SW 1271 (cell line): Measurements from ENCODE around the gene RRBP1.

ENCODE experiments used
- DNase-seq, 2 experiments: peaks; one replicate each; lab custom pipeline; 2025; lab: John Stamatoyannopoulos, UW

Gene RRBP1

DNA sequence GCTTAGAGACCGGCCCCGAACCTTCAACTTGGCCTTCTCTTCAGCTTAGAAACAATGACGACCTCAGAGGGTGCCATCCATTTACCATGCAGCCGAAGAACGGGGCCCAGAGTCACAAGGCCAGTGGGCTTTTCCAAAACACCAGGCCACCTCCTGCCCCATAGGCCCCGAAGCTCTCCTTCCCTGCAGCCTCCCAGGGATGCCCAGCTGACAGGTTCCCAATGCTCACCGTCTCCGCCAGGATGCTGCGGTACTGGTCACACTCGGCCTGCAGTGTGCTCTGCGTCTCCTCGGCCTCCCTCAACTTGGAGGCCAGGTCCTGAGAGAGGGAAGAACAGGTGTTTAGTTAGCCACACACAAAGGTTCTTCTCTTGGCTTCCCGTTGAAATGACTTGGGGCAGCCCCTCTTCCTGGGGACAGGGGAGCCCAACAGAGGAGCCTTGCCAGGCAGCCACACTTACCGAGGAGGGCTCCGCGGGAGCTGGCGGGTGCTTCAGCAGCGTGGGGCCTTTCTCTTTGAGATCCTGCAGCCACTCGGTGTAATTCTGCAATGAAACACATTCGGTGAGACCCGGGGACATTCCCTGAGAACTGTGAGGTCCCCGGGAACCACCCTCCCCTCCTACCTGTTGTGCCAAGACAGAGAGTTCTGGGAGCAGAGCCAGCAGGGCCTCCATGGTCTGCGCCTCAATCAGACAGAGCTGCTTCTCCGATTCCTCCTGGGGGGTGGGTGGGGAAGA is 60.6 kb downstream of the RRBP1 start:
- no peak for DNase-seq

DNA sequence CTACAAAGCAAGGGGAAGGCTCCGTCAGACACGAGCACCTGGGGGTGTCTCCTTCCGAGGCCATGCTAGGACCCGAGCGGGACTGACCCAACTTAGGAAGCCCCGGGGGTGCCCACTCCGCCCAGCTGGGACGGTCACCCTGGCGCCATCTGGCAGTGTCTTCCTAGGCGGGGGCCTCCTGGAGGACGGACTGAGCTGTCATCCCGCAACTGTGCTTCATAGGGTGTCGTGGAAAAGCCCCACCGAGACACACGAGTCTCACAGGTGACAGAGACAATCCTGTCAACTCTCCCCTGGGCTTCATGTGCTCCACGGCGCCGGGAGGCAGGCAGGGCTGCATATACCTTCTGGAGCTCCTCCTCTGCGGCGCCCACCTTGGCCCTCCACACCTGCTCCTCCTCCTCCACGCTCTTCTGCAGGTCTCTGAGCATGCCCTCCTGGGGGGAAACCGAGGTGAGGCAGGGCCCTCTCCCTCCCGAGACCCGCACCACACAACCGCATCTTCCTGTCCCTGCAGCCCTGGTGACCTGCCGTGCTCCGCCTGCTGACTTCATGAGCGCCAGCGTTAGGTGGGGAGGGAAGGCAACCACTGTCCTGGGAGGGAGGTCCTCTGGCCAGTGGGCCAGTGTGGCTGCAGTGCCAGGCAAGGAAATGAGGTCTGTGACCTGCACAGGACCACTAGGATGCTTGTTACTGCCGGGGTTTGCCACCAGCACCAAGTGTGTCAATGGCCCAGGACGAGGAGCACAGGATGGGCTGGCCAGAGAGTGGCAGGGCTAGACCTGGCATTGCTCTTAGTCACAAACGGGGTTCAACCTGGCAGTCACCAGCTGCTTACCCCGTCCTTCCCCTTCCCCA is 61.4 kb downstream of the RRBP1 start:
- DNase-seq: no peak

DNA sequence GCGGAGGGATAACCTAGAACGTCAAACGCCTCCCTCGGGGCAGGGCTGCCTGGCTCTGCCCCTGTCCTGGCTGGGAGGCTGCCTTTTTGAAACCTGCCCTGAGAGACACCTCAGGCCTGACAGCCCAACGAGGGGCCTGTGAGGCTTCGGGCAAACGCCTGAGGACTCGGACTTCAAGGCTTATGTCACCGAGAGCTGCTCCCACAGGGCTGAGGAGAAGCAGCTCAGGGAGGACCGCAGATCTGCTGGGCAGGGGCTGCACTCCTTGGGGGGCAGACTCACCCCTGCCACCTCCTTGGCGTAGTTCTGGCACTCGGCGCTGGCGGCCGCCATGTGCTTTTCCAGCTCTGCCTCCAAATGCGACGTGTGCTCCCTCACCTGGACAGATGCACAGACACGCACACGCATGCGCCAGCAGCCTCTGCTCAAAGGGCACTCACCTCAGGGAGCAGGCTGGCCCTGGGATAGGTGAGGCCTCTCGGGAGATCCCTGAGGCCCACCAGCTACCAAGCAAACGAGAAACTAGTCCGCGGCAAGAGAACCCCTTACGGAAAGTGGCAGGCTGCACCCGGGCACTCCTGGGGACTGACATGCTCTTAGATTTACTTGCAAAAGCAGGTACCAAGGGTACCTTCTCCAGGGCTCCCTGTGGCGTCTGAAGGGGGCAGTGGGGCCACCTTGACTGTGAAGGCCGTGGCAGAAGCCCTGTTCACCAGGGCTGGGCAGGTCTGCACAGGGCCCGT is 62.5 kb downstream of the RRBP1 start:
- DNase-seq: no peak

DNA sequence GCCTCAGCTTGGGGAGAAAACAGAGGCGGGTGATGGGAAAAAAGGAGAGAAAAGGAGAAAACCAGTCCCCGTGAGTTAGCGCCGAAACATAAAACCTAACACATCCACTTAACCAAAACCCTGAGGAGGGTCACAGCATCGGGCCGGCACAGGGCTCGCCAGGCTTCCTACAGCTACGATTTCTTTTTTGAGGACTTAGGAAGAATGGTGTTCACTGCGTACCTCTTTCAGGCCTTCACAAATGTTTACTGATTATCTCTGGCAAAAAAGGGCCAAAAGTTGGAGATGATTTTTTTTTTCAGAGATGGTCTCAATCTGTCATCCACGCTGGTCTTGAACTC is 63.4 kb downstream of the RRBP1 start:
- no peak for DNase-seq

DNA sequence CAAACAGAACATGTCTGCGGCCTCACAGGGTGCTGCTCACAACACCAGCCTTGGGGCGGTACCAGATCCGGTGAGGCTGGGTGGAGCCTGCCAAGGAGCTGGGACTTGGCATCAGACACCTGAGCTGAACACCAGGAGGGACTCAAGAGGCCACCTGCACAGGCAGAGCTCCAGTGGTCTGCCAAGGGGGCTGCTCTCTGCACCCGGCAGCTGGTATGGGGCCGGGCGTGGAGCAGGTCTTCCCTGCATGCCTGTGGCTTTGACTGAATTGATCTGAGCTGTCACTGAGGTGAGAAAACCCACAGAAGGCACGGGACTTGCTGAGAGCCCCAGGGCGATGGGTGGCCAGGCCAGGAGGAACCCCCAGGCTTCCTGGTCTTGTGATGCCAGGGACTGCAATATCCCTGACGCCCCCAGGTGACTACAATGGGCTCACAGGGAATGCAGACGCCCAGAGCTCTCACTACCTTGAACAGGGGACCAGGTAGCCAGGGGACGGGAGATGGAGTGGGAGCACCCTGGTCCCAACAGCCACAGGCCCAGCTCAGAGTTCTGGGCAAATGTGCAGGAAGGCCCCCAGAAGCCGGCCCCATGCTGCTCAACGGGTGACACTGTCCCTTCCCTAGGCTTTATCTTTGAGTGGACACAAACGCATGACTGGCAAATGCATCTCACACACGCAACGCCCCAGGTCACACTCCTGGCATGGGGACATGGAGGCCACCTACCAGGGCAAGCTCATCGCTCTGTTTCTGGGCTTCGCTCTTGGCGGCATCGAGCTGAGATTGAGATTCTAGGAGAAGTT is 64.0 kb downstream of the RRBP1 start:
- no peak for DNase-seq

DNA sequence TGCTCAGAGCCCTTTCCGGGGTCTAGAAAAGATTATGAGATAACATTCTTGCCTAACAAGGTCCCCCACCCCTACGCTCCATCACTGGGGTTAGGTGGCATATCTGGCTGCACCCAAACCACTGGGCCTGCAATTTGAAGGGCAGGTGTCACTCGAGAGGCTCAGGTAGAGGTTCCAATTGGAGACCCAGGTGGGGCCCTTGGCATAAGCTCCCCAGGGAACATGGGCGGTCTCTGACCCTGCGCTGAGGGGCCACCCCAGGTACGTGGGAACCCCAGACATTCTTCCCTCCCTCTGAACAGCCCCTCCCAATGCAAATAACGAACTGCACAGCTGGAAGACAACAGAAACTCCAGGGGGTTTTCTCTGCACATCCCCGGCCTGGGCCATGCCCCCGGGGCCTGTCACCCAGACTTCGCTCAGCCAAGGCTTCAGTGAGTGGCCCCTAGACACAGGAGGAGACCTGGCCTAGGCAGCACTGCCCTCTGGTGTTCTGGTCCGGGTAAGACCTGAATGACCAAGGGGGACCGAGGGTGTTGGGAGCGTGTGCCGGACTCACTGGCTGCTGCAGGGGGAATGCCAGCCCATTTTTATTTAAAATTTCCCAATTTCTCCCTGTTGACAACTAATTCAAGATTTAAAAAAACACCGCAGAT is 64.7 kb downstream of the RRBP1 start:
- peak in 1 of 2 experiments; percentile 22 for DNase-seq

DNA sequence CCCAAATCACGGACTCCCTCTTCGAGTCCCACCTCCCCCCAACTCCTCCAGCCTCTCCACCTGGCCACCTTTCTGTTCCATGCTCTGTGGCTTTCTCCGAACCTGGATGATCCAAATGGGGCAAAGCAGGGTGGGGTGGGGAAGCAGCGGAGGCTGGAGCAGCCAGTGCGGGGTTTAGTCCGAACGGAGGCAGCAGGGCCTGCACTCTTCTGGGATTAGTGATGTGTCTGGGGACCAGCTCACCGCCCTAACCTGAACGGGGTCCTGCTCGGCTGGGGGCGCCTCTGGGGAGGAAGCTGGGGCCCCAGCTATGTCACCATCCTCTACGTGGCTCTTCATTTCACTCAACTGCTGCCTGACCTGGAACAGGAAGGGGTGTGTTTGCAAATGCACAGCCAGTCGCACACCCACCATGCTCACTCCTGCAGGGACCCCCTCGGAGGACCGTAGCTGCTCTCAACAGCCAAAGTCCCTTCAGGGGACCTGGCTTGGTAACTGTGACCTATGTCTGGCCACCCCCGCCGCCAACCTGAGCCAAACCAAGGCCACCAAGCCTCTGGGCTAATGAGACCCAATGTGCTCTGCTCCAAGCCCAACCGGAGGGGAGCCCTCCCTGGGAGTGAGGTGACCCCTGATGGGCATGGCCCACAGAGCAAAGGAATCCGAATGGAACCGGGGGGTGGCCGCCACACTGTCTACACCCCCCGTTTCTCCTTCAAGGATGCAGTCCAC is 65.4 kb downstream of the RRBP1 start:
- DNase-seq: no peak

DNA sequence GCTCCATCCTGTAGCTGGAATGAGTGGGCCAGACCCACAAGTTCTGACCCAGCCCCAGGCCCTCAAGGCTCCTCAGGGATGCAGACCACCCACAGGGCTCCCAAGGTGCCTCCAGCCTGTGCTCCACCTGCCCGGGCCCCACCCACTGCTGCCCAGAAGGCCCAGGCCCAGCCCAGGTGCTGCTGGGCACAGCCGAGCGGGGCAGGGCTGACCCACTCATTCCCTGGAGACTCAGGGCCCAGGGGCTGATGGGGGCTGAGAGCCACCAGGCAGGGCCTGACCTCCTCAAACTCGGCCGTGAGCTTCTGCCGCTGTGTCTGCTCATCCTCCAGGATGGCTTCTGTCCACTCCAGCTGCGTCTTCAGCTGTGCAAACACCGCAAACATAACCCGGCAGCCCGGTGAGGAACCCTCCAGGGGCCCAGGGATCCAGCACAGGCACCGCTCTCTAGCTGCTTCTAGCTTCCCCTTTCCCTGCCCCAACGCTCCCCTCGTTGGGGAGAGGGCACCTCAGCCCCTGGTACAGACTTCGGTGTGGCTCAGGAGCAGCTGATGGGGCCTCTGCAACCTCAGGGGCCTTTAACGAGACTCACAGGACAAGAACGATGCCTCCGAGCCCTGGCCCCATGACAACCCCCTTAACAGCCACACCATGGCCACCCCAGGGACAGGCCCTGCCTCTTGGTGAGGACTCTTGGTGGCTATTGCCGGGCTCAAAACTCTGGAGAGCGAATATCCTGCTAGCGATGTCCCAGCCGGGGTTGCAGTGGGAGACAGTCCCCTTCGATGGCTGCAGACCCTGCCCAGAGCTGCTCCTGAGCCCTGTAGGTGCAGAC is 66.2 kb downstream of the RRBP1 start:
- DNase-seq: no peak

DNA sequence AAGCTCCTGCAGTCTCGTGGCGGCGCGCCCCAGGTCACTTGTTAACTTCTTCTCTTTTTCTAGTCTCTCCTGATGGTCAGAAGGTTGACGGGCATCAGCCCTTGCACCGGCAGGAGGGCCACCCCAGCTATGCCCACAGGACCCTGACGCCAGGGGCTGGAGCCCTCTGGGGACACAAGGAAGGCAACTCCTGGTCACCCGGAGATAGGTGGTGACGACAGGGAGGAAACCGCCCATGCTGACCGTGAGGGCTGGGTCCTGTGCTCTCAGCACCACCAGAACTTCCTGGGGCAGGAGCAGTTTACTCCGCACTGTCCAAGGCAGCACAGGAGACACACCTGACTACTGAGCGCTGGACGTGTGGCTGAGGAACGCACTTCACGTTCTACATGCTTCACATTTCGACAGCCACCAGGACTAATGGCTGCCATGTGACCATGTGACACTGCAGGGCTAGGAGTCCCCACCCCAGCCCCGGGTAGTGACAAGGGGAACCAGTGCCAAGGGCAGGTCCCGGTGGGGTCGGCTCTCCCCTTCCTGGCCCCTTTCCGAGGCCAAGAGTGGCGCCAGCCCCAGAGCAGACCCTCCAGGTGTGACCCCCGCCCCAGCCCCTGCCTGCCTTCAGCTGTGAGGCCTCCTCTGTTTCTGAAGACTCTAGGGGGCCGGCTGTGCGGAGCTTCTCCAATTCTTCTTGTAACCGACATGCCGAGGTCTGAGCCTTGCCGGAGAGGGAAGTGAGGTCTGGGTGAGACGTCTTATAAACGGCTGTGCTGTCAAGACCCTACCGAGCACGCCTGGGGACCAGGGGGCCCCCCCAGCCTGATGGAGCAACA is 67.0 kb downstream of the RRBP1 start:
- no peak for DNase-seq

DNA sequence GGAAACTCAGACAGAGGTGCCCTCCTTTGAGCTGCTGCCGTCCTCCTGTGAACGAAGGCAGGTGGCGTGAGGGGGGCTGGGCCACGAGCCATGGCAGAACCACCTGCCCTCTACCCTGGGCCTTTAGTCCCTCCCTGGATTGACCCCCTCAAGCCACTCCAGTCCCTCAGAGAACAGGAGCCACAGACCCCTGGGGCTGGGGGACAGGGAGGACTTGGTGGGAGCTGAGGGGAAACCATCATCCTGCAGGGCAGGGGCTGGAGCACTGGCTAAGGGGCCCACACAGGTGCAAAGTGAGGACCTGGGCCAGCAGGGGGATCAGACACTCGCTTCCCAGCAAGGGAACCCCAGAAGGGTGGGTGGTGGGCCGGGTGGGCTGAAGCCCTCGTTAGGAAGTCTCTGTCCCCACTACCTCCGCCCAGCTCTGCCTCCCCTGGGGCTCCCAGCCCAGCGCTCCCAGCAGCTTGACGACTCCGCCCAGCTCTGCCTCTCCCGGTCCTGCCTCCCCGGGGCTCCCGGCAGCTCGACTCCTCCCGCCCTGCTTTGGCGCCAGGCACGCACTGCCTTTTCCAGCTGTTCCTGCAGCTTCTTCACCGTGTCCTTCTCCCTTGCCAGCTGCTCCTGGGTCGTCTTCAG is 67.7 kb downstream of the RRBP1 start:
- no peak for DNase-seq

DNA sequence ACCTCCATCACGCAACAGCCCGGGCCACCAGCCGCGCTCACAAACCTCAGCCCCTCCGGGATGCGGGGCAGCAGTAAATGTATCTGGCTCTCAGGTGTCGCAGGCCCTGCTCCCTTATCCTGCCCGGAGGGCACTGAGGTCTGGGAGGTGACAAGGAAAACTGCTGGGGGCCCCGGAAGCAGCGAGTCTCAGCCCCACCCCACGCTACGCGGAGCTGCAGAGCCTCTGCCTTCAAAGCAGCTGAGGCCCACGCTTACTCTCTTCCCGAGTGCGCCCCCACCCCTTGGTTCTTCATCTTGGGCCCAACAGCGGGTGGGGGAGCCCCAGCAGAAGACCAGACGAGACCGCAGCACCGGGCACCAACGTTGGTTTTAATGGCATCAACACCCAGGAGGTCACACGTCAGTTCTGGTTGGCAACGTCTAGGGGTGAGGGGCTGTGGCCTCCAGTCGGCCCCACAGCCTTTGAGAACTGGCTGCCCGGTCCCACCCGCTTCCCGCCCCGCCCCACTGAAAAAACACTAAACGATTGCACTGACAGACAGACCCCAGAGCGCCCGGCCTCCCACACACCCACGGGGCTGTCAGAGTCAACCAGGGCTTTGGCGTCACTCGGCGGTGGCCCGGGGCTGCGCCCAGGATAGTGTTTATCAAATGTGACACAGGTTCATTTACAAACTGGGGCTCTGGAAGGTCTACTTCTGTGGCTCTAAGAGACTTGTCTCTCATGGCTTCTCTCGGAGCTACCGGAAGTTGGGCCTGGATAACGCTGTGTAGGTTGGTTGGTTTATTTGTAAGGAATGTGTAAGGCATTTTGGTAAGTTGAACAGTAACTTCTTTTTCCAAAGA is 68.5 kb downstream of the RRBP1 start:
- DNase-seq: no peak

DNA sequence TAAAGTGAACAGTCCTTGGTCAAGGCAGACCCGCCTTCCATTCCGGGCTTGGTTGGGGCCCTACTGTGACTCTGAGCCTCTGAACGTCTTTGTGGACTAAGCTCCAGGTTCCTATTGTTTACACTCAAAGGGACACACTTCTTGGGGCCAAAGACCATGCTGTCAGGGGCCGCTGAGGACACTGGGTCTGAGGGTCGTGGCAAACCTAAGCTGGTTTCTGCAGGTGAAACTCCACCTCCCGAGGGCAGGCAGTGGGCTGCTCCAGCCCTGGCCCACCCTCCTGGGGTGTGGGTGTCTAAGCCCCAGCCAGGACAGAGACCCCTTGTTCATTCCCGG is 69.1 kb downstream of the RRBP1 start:
- DNase-seq: no peak

DNA sequence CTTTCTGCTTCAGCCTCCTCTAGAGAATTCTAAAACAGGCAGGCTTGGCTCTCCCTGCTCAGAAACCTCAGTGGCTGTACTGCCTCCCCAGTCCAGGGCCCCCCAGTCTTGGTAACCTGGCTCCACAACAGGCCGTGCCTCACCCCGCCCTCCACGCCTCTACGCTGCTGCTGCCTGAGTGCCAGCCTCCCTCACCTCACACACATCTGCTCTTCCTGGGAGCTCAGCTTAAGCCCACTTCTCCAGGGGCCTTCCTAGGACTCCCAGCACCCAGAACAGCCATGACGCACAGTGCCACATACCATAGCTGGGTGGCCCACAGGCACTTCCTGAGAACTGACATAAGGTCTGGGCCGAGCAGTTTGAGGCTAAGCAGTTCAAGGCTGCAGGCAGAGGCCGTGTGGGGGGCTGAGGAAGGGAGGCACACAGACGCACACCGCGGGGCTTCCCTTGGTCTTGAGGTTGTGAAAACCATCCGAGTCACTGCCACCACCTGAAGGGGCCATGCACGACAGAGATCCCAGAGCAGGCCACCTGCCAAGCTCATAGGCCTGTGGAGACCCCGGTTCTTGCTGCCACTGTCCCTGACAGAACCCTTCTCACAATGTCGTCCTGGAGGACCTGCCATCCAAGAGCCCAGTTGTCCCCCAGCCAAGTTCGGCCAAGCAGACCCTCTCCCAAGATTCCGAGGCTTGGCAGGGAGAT is 69.6 kb downstream of the RRBP1 start:
- peak in 1 of 2 experiments; percentile 18 for DNase-seq

DNA sequence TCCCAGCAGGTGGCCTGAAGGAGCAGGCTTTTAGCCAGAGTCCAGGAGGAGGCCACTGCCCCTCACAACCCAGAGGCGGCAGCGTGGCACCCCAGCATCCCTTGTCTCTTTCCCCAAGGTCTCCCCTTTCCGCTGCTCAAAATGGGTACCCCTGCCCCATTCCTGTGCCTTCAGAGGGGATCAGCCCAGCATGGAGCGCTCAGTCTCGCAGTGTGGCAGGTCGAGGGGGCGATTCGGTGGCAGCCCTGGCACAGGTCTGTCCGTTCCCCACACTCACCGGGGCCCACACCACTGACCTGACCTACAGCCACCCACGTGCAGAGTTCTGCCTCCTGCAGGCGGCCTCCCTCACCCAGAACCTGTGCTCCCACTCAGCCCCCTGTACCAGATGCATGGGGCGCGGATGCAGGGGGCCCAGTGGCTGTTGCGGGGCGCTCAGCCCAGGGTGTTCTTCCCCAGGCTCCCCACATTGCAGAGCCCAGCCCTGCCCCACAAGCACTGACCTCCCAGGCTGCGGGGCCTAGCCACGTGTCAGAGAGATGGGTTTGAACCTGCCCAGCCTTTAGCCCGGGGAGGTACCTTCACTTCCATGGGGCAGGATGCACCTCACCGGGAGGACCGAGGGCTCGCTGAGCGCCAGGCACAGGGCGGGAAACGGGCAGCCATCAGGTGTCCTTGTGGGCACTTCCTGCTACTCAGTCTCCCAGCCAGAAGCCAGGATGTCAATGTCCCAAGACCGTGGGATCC is 70.3 kb downstream of the RRBP1 start:
- DNase-seq: no peak

DNA sequence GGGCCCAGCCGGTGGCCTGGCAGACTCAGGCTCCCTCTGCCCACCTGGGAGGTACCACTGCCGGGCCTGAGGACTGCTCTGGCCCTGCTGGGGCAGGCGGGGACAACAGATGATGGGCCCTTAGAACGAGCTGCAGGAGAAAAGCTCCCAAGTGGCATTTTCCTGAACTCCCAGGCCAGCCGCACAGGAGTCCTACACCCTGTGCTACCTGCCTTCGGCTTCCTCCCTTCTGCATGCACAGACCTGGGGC is 70.8 kb downstream of the RRBP1 start:
- DNase-seq: peak in 1 of 2 experiments; percentile 15

DNA sequence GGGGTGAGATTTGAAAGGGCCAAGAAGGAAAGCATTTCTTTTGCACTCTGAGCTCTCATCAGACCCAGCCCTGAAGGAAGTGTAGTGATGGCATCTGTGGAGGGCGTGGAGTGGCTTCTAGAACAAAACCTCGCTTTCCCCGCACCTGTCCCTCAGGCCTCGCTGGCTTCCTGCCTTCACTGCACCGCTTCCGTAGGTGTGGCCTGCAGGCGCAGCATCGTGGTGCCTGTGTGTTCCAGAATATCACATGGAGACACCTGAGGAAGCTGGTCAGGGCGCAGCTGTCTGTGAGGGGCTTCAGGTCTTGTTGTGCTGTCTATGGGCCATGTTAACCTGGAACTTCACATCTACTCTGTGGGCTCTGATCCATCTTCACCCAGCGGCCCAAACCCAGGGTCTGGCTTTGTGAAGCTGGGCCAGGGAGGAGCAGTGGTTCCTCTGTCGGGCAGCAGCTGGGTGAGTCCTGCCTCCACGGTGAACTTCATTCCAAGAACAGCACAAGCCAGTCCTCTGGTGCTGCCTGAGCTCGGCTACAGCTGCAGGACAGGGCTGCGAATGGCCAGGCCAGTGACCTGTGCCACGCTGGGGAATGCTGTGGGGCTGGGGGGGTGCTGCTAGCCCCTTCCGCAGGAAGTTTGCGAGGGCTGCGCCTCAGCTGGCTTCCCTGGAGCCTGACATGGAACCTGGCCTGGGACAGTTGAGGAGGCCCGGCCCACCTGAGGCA is 71.3 kb downstream of the RRBP1 start:
- no peak for DNase-seq
